K562 treated with DMSO at 1 percent for 4 hours (cell line): ENCODE data around the gene PLXNA4. TPM values are rescaled to one million over a fixed set of nuclear protein-coding genes. Genes with fewer than 3 reads are reported as not detected.

ENCODE experiments used
- total RNA-seq: library from RNA; unstranded; fragments of 300-600 nt; gene quantifications from 2 replicates; pipeline ENCODE4 v1.2.3, GENCODE V29; 2022; ENCODE audit not compliant: insufficient read depth

PLXNA4 gene, protein sequence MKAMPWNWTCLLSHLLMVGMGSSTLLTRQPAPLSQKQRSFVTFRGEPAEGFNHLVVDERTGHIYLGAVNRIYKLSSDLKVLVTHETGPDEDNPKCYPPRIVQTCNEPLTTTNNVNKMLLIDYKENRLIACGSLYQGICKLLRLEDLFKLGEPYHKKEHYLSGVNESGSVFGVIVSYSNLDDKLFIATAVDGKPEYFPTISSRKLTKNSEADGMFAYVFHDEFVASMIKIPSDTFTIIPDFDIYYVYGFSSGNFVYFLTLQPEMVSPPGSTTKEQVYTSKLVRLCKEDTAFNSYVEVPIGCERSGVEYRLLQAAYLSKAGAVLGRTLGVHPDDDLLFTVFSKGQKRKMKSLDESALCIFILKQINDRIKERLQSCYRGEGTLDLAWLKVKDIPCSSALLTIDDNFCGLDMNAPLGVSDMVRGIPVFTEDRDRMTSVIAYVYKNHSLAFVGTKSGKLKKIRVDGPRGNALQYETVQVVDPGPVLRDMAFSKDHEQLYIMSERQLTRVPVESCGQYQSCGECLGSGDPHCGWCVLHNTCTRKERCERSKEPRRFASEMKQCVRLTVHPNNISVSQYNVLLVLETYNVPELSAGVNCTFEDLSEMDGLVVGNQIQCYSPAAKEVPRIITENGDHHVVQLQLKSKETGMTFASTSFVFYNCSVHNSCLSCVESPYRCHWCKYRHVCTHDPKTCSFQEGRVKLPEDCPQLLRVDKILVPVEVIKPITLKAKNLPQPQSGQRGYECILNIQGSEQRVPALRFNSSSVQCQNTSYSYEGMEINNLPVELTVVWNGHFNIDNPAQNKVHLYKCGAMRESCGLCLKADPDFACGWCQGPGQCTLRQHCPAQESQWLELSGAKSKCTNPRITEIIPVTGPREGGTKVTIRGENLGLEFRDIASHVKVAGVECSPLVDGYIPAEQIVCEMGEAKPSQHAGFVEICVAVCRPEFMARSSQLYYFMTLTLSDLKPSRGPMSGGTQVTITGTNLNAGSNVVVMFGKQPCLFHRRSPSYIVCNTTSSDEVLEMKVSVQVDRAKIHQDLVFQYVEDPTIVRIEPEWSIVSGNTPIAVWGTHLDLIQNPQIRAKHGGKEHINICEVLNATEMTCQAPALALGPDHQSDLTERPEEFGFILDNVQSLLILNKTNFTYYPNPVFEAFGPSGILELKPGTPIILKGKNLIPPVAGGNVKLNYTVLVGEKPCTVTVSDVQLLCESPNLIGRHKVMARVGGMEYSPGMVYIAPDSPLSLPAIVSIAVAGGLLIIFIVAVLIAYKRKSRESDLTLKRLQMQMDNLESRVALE (N-terminal part only)
- total RNA-seq = not detected in 2 replicates

DNA sequence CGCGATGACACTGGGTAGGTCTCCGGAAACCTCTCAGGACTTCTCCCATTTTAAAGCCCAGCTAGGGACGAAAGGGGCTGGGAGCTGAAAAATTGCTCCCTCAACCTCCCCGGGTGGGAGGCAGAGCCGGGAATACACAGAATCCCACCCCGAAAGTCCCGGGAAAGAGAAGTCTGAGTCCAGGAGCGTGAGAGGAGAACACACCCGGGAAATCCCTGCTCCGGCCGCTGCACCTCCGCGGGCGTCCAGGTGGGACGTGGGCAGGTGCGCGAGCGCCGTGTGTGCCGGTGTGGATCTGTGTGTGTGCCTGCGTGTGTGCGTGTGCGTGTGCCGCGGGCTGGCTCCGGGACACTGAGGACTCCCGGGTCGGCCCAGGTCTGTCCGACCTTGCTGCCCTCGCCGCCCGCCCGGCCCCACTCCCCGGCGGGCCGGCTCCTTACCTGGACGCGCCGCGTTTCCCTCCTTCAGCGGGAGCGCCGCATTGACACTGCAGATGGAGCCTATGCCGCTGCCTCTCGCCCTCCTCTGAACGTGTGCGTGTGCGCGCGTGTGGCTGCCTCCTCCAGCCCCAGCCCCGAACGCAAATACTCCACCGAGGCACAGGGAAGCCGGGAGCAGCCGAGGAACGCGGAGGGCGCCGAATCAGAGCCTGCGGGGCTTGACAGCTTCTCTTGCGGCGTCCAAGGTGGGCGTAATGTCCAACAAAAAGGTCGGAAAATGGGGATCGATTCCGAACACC, at the start of gene PLXNA4:
PLXNA4 (minus strand) TSS at position 489 of the 739 bp plus-strand sequence. CDS start 67,777 bp downstream, outside the sequence.

